WI38 (cell line): ENCODE data around the gene LRBA.

Source experiments
- H3K4me3 ChIP-seq: 2 replicates; pipeline ENCODE4 v1.5.1; 2011; ENCODE audit warnings: low read depth, mild to moderate bottlenecking, control low read depth, low read length
- TF ChIP-seq, protein P1 (sequence below): IDR thresholded peaks from 2 replicates; pipeline ENCODE4 v1.5.1; 2012; ENCODE audit warnings: low read depth, mild to moderate bottlenecking, control low read depth, low read length

The LRBA gene

DNA sequence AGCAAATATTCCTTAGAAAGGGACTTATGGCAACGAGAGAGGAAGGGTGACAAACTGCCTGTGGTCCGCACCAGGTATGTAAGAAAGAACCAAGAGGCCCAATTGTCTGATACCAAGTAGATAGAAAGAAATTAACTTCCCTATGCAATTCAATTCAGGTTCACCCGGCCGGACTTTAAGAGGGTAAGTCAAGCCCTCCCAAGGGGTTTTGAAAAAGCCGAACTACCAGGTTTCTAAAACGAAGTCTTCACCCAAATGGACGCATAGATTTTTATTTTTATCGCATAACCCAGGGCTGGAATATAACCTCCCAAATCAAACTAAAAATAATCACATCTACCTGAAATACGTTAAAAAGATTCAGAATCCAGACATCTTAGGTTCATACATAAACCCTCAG is 434.8 kb downstream of the LRBA start:
- H3K4me3 ChIP-seq: no peak overlapping the region; the same call in 1 of the 2 replicates

DNA sequence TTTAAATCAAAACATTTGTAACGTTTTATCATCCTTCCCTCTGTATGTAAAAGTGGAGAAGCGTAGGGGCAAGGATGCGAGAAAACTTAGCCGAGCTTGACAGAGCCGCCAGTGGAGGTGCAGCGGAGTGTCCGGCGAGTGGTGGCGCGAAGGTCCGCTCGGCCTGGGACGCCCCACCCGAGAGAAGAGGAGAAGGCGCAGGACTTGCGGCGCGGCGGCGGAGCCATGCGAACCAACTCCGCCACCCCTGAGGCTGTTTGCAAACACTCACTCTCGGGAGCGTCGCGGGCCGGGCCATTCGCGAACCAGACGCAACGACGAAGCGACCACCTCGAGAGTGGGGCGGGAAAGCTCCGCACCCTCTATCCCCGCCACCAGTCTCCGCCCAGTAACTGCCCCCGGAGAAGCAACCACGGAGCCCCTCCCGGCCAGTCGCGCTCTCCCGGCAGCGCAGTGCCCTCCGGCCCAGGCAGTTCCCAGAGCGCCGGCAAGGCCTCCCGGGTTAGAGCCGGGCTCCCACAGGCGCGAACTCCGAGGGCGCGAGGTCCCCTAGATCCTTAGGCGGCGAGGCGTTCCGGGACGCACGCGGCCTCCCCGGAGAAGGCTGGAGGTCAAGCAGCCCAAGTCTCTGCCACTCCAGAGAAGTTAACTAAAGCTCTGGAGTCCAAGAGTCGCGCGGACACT is 435.4 kb downstream of the LRBA start:
- H3K4me3 ChIP-seq: peak overlapping the region; percentile 61
- TF ChIP-seq, protein P1, sequence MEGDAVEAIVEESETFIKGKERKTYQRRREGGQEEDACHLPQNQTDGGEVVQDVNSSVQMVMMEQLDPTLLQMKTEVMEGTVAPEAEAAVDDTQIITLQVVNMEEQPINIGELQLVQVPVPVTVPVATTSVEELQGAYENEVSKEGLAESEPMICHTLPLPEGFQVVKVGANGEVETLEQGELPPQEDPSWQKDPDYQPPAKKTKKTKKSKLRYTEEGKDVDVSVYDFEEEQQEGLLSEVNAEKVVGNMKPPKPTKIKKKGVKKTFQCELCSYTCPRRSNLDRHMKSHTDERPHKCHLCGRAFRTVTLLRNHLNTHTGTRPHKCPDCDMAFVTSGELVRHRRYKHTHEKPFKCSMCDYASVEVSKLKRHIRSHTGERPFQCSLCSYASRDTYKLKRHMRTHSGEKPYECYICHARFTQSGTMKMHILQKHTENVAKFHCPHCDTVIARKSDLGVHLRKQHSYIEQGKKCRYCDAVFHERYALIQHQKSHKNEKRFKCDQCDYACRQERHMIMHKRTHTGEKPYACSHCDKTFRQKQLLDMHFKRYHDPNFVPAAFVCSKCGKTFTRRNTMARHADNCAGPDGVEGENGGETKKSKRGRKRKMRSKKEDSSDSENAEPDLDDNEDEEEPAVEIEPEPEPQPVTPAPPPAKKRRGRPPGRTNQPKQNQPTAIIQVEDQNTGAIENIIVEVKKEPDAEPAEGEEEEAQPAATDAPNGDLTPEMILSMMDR: no peak

More for the DNA sequence above, 434.8 kb downstream of the LRBA start:
- TF ChIP-seq, protein P1: no peak

DNA sequence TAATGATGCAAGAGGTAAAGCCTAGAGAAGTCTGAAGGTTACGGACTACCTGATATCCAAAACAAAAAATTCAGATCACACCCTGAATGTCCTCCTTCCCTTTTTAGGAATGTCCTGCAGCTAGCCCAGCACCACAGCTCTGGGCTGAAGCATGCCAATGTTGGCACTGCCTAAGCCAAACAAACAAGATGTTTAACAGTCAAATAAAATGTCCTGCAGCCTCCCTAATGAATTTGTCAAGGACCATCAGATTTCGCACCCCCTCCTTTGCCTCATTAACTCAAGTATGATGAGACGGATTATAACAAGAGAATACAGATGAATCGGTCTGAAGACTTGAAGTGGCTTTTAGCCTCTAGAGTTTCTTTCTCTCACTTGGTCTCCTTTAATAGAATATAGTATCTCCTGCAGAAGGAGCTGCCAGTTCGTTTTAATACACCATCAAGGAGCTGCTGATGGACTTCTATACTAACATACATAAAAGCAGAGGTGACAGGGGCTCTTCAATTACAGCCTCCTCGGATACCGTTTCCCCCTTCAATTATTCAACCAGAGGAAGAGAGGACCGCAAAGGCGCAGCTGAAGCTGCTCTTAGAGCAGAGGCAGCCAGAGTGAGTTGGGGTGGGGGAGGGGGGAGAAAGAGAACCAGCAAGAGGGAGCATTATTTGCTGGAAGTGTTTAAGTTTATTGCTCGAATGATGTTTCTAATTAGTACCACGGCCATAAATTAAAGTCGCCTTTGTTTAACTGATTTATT is 436.2 kb downstream of the LRBA start:
- peak overlapping the region; percentile 61 for H3K4me3 ChIP-seq
- TF ChIP-seq, protein P1: no peak

DNA sequence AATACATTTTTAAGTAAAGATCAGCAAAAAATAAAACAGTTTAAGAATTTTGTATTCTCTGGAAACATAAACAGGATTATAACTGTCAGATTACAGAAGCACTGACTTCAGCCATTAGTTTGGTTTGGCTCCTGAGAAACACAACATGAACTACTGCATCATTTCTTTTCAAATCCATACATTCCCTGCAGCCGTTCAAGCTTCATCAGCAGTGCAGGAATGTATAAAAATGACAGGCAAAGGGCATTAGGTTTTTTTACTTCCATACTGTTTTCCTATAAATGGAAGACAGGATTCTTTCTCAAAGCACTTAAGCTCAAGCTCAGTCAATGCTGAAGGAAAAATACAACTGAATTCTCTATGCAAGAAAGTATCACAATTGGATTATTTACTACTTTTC is 437.3 kb downstream of the LRBA start:
- no peak overlapping the region for H3K4me3 ChIP-seq
- TF ChIP-seq, protein P1: no peak

DNA sequence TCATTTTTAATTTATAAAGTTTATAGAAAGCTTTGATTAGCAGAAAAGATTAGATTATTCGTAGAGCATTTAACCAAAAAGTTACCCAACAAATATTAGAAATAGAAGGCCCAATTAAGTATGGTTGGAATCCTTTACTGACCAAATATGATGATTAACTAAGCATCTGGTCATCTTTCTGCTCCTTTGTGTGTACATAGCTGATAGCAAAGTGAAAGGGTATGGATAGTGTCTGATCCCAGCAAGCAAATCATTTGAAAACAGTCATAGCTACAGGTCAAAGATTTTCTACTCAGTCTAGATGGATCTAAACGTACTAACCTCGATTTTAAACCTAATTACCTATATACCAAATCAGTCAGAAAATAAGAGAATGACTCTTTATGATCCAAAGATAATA is 440.4 kb downstream of the LRBA start:
- H3K4me3 ChIP-seq: no peak overlapping the region

DNA sequence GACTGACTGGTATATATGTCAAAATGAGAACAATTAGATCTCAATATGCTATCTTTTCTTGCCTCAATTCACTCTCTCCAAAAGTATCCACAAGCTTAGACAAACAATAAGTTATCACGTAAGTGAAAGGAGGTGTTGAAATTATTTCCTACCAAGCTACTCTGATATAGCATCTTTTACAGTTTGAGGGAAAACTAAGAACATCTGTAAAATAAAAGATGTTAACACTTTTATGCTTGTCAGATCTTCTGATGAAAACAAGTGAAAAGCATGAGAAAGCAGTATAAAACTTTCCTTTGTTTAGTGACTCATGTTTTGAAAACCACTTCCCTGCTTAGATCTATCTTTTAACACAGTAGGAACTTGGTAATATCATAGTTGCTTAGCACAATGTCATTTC is 441.6 kb downstream of the LRBA start:
- TF ChIP-seq, protein P1: no peak
- H3K4me3 ChIP-seq: no peak overlapping the region

More for the DNA sequence above, 440.4 kb downstream of the LRBA start:
- TF ChIP-seq, protein P1: no peak
